H1 (cell line): ENCODE data around the gene P2RX1. TPM values are rescaled to one million over a fixed set of nuclear protein-coding genes. Genes with fewer than 3 reads are reported as not detected.

Source experiments
- CTCF ChIA-PET: fragments of 300-600 bp; sonication (Branson Sonifier 250); formaldehyde crosslinking; loops from one replicate; lab custom pipeline; 2021; ENCODE audit not compliant: partially characterized antibody; lab: Charles Lee
- POLR2A ChIA-PET: fragments of 300-600 bp; sonication (Branson Sonifier 250); formaldehyde crosslinking; loops from one replicate; lab custom pipeline; 2021; ENCODE audit warnings: inconsistent platforms; ENCODE audit not compliant: partially characterized antibody; lab: Charles Lee
- DNase-seq, 2 experiments: peaks; one replicate each; pipeline versions ENCODE4 v3.0.0 to v3.0.0-alpha.2; 2010 to 2022; ENCODE audit warnings: low spot score in 2 of 2, low read depth in 1 of 2, mixed read lengths in 1 of 2
- FAIRE-seq: peaks from 2 replicates; lab custom pipeline; 2011; peaks lifted over from hg19 to GRCh38; lab: Jason Lieb, UNC
- H2AFZ ChIP-seq: 2 replicates; pipeline ENCODE4 v1.8.1; 2012; ENCODE audit warnings: low read length, inconsistent platforms
- H2AK5ac ChIP-seq: 2 replicates; pipeline ENCODE4 v1.6.1; 2013; ENCODE audit warnings: low read depth, low read length
- H2BK120ac ChIP-seq: replicated peaks from 2 replicates; pipeline ENCODE3; 2013; ENCODE audit warnings: low read depth, low read length, inconsistent platforms
- H2BK12ac ChIP-seq: 2 replicates; pipeline ENCODE4 v1.6.1; 2013; ENCODE audit warnings: low read depth, low read length
- H2BK15ac ChIP-seq: 2 replicates; pipeline ENCODE4 v1.6.1; 2013; ENCODE audit warnings: low read length
- H2BK20ac ChIP-seq: 2 replicates; pipeline ENCODE4 v1.6.1; 2013; ENCODE audit warnings: low read length
- H2BK5ac ChIP-seq: 2 replicates; pipeline ENCODE4 v1.6.1; 2013; ENCODE audit warnings: low read depth, low read length
- H3K14ac ChIP-seq: 2 replicates; pipeline ENCODE4 v1.6.1; 2013; ENCODE audit warnings: inconsistent platforms; ENCODE audit not compliant: insufficient read length
- H3K18ac ChIP-seq: 2 replicates; pipeline ENCODE4 v1.6.1; 2013; ENCODE audit warnings: low read length; ENCODE audit errors: extremely low read depth
- H3K23ac ChIP-seq: 2 replicates; pipeline ENCODE4 v1.6.1; 2013; ENCODE audit warnings: inconsistent platforms; ENCODE audit not compliant: insufficient read length
- H3K23me2 ChIP-seq: 2 replicates; pipeline ENCODE4 v1.6.1; 2013; ENCODE audit warnings: low read depth, low read length
- H3K27ac ChIP-seq: 2 replicates; pipeline ENCODE4 v1.6.1; 2011; ENCODE audit warnings: low read depth, low read length, inconsistent platforms
- H3K27me3 ChIP-seq, 4 experiments: replicated peaks in 1 of 4; 1 replicate in 1 of 4; 2 replicates in 3 of 4; pipeline versions ENCODE4 v1.6.1 to v1.8.1; 2011 to 2013; ENCODE audit warnings: low read length in 3 of 4, mild to moderate bottlenecking in 3 of 4, inconsistent platforms in 2 of 4, mixed read lengths in 2 of 4, moderate library complexity in 1 of 4; ENCODE audit not compliant: control insufficient read depth in 3 of 4, insufficient read depth in 3 of 4; ENCODE audit errors: extremely low read depth in 1 of 4
- H3K36me3 ChIP-seq, 4 experiments: 2 replicates each; pipeline versions ENCODE4 v1.6.1 to v1.8.1; 2011 to 2013; ENCODE audit warnings: mild to moderate bottlenecking in 4 of 4, low read length in 3 of 4, moderate library complexity in 2 of 4, control low read depth in 1 of 4, inconsistent platforms in 1 of 4; ENCODE audit not compliant: insufficient read depth in 4 of 4, control insufficient read depth in 2 of 4
- H3K4ac ChIP-seq: replicated peaks from 2 replicates; pipeline ENCODE3; 2013; ENCODE audit warnings: low read length, low read depth, mixed read lengths, inconsistent platforms; ENCODE audit not compliant: insufficient read length
- H3K4me1 ChIP-seq, 4 experiments: replicated peaks in 1 of 4; 1 replicate in 1 of 4; 2 replicates in 3 of 4; pipeline versions ENCODE4 v1.6.1 to v1.8.1; 2011 to 2013; ENCODE audit warnings: low read length in 3 of 4, inconsistent platforms in 2 of 4, mixed read lengths in 1 of 4; ENCODE audit not compliant: insufficient read depth in 4 of 4, control insufficient read depth in 3 of 4
- H3K4me2 ChIP-seq, 2 experiments: 2 replicates each; pipeline versions ENCODE4 v1.6.1 to v1.8.1; 2011 to 2013; ENCODE audit warnings: low read depth in 2 of 2, low read length in 2 of 2, control low read depth in 1 of 2, inconsistent platforms in 1 of 2, mild to moderate bottlenecking in 1 of 2; ENCODE audit not compliant: insufficient read depth in 1 of 2
- H3K4me3 ChIP-seq, 4 experiments: fragments of 200-600, 300-600 bp in 1 of 4; sonication (generic), shearing (Covaris generic), sonication (Bioruptor Twin) in 1 of 4; 2 replicates each; pipeline versions ENCODE4 v1.5.1 to v1.8.1; 2011 to 2016; ENCODE audit warnings: low read length in 4 of 4, low read depth in 3 of 4, control low read depth in 2 of 4, inconsistent platforms in 2 of 4, mild to moderate bottlenecking in 2 of 4, mixed read lengths in 1 of 4, moderate library complexity in 1 of 4; ENCODE audit not compliant: insufficient read depth in 2 of 4; ENCODE audit errors: extremely low read depth in 1 of 4
- H3K56ac ChIP-seq: replicated peaks from 2 replicates; pipeline ENCODE3; 2013; ENCODE audit warnings: low read depth, mild to moderate bottlenecking, mixed read lengths, low read length, inconsistent platforms; ENCODE audit not compliant: insufficient read length
- H3K79me1 ChIP-seq: 2 replicates; pipeline ENCODE4 v1.6.1; 2013; ENCODE audit warnings: low read depth, low read length, control low read depth
- H3K79me2 ChIP-seq, 2 experiments: 2 replicates each; pipeline versions ENCODE4 v1.6.1 to v1.8.1; 2012 to 2013; ENCODE audit warnings: low read length in 2 of 2, mild to moderate bottlenecking in 2 of 2, inconsistent platforms in 1 of 2; ENCODE audit not compliant: insufficient read depth in 2 of 2, control insufficient read depth in 1 of 2
- H3K9ac ChIP-seq, 4 experiments: replicated peaks in 1 of 4; 1 replicate in 1 of 4; 2 replicates in 3 of 4; pipeline versions ENCODE4 v1.6.1 to v1.8.1; 2011 to 2013; ENCODE audit warnings: low read depth in 3 of 4, low read length in 3 of 4, control low read depth in 2 of 4, mild to moderate bottlenecking in 2 of 4, moderate library complexity in 2 of 4, inconsistent platforms in 1 of 4; ENCODE audit errors: extremely low read depth in 1 of 4
- H3K9me3 ChIP-seq, 2 experiments: 2 replicates each; pipeline versions ENCODE4 v1.6.1 to v1.8.1; 2012 to 2013; ENCODE audit warnings: mild to moderate bottlenecking in 2 of 2, moderate library complexity in 2 of 2, control low read depth in 1 of 2, inconsistent platforms in 1 of 2, low read depth in 1 of 2, low read length in 1 of 2, mixed read lengths in 1 of 2; ENCODE audit not compliant: insufficient read depth in 2 of 2
- H4K20me1 ChIP-seq, 2 experiments: replicated peaks in 1 of 2; 2 replicates each; pipeline versions ENCODE3 to v1.8.1; 2011 to 2013; ENCODE audit warnings: inconsistent platforms in 2 of 2, low read length in 2 of 2, mild to moderate bottlenecking in 1 of 2; ENCODE audit not compliant: insufficient read depth in 2 of 2, control insufficient read depth in 1 of 2
- H4K5ac ChIP-seq: 2 replicates; pipeline ENCODE4 v1.6.1; 2013; ENCODE audit warnings: low read length, low read depth, mixed read lengths, inconsistent platforms; ENCODE audit not compliant: insufficient read length
- H4K8ac ChIP-seq: 2 replicates; pipeline ENCODE4 v1.8.0; 2013; ENCODE audit warnings: mild to moderate bottlenecking, moderate library complexity, low read length, inconsistent platforms; ENCODE audit not compliant: insufficient read depth; ENCODE audit errors: extremely low read depth
- H4K91ac ChIP-seq: replicated peaks from 2 replicates; pipeline ENCODE3; 2013; ENCODE audit warnings: low read length, mixed read lengths, inconsistent platforms; ENCODE audit not compliant: insufficient read length
- ASH2L ChIP-seq: fragments of 200-600, 300-600 bp; sonication (generic); IDR thresholded peaks from one replicate; pipeline ENCODE4 v1.7.1; 2017; ENCODE audit warnings: low read length
- CBX5 ChIP-seq: fragments of 300-800, 300-1000 bp; sonication (generic); IDR thresholded peaks from 2 replicates; pipeline ENCODE4 v1.7.1; 2016; ENCODE audit warnings: antibody characterized with exemption, low read length, low read depth
- JUND ChIP-seq: IDR thresholded peaks from 2 replicates; pipeline ENCODE4 v1.6.1; 2011; ENCODE audit warnings: mild to moderate bottlenecking, improper control_type of control experiment, low read length
- RNF2 ChIP-seq: fragments of 200-900, 300-1000 bp; sonication (generic); IDR thresholded peaks from 2 replicates; pipeline ENCODE4 v1.7.1; 2016; ENCODE audit warnings: borderline replicate concordance, low read depth, mild to moderate bottlenecking, antibody characterized with exemption, low read length; ENCODE audit not compliant: poor library complexity, severe bottlenecking; ENCODE audit errors: missing control alignments
- TBP ChIP-seq: IDR thresholded peaks from 2 replicates; pipeline ENCODE4 v1.6.1; 2011; ENCODE audit warnings: low read depth, low read length, improper control_type of control experiment
- WGBS, 2 experiments: shearing (Covaris generic) in 1 of 2; methylation state at CpG; one replicate each; pipeline versions ENCODE4 v1.1.6 to v1.1.7; 2013 to 2015; ENCODE audit warnings: low lambda C conversion rate in 2 of 2, mixed read lengths in 2 of 2, inconsistent platforms in 1 of 2, low coverage in 1 of 2, missing lambda C conversion rate in 1 of 2; ENCODE audit not compliant: insufficient replicate concordance in 2 of 2, insufficient coverage in 1 of 2, insufficient read length in 1 of 2; ENCODE audit errors: extremely low coverage in 1 of 2, missing lambda C conversion rate in 1 of 2; 5-methylcytosine and 5-hydroxymethylcytosine counted together
- polyA plus RNA-seq, 7 experiments: library from polyadenylated mRNA; depleted of rRNA in 3 of 7; stranded (reverse) in 5 of 7; unstranded in 2 of 7; fragments of >200 nt in 5 of 7; fragments of 200-250 nt in 2 of 7; gene quantifications; 1 replicate in 5 of 7; 2 replicates in 1 of 7; 4 replicates in 1 of 7; pipeline versions ENCODE4 v1.2.1 to v1.2.3, GENCODE V29; 2011 to 2013; ENCODE audit warnings: missing spikeins in 2 of 7, mixed read lengths in 2 of 7
- total RNA-seq: library from RNA; stranded (reverse); fragmentation: NEBNext Ultra II Directional; extraction: Animal tissue kit (Norgen Biotek cat#: 25700); gene quantifications from 2 replicates; pipeline ENCODE4 v1.2.1, GENCODE V29; 2021

Gene P2RX1
- total and polyA plus RNA-seq, 2 of the 8 experiments (the other 6 are each of a cell fraction or from before 2014, with no cell fraction given), result 0.45 to 1.1 TPM

- H2BK20ac ChIP-seq, result no peak overlapping the region
- 89% methylated on average over 11 of the region's 11 CpGs; no CpG with 5 or more reads in 1 of the 2 experiments for whole genome bisulfite sequencing, 2 experiments
- H3K36me3 ChIP-seq, result peaks cover 0 to 3% (median under 1%) of the 10 kb centered on the region in 4 experiments; a peak in 1 of 8 replicates
- no peak overlapping the region for H2BK12ac ChIP-seq
- H3K79me1 ChIP-seq, result no peaks in the 10 kb centered on the region
- FAIRE-seq (no peak), DNase-seq (no peak)
- H3K14ac ChIP-seq, result no peak overlapping the region
- H2AK5ac ChIP-seq, result no peak overlapping the region
- no peaks in the 10 kb centered on the region for H3K27me3 ChIP-seq
- H2BK120ac ChIP-seq, result no peak overlapping the region
- H3K56ac ChIP-seq, result no peak overlapping the region
- no peak overlapping the region for H4K8ac ChIP-seq
- no peak overlapping the region for H4K91ac ChIP-seq
- no peak overlapping the region for H3K18ac ChIP-seq
- ChIA-PET CTCF (interaction anchor here (1.2 to 12.7 kb wide), 3 partner anchors 10 to 138 kb away, joined by 3 to 131 read pairs (median 10); no protein-coding TSS in a partner anchor), POLR2A (interaction anchor here (1.5 to 1.7 kb wide), 2 partner anchors 13 to 15 kb away, joined by 3 to 5 read pairs; no protein-coding TSS in a partner anchor)
- H3K23ac ChIP-seq, result no peak overlapping the region
- H4K5ac ChIP-seq, result no peak overlapping the region
- no peak overlapping the region for H3K4me2 ChIP-seq
- no peaks in the 10 kb centered on the region for H4K20me1 ChIP-seq
- H2BK5ac ChIP-seq, result peak overlapping the region; percentile 44; the same call in 1 of the 2 replicates
- H3K9ac ChIP-seq, result no peak overlapping the region
- H3K4ac ChIP-seq, result no peak overlapping the region
- H3K27ac ChIP-seq, result no peak overlapping the region
- H3K4me3 ChIP-seq, result no peak overlapping the region
- H2AFZ ChIP-seq, result no peak overlapping the region
- no peaks in the 10 kb centered on the region for H3K23me2 ChIP-seq
- no peaks in the 10 kb centered on the region for H3K9me3 ChIP-seq
- TF ChIP-seq RNF2 (no peak), ASH2L (no peak), TBP (no peak), CBX5 (no peak), JUND (no peak)
- H3K79me2 ChIP-seq, result no peaks in the 10 kb centered on the region
- no peak overlapping the region for H2BK15ac ChIP-seq
- no peaks in the 10 kb centered on the region for H3K4me1 ChIP-seq
These were observed 48.7 kb downstream of the P2RX1 start for GRCh38 chr17:3867606-3868005.
